ENCODE results near the gene PTPRK.

PTPRK gene

DNA sequence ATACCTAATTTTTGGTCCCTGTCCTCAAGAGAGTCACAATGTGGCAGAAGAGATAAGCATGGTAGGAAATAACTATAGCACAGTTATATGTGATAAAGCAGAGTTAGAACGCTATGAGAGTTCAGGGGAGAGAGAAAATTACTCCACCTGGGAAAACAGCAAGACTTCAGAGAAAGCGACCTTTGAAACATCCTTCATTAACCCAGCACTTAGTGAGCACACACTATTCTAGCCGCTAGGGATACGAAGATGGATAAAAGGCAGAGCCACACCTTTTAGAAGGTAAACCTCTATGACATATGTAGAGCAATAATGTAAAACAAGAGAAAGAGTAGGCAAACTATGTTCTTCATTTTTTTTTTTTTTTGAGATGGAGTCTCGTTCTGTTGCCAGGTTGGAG is 264.3 kb downstream of the PTPRK start:
- Histone ChIP-seq H3K36me3 (ENCODE audit: insufficient read depth, low read length) (no peaks in the 10 kb centered on the region), H3K9ac (ENCODE audit: low read depth, low read length) (no peak overlapping the region), H3K27ac (ENCODE audit: low read depth, low read length) (no peak overlapping the region), H3K4me1 (ENCODE audit: insufficient read depth, low read length) (no peaks in the 10 kb centered on the region), H3K27me3 (ENCODE audit: insufficient read depth, low read length) (no peaks in the 10 kb centered on the region), H3K4me3 (ENCODE audit: low read length) (no peak overlapping the region), H3K9me3 (ENCODE audit: insufficient read depth, low read depth, low read length) (no peaks in the 10 kb centered on the region)
- 92% methylated on average over 5 of the region's 5 CpGs for WGBS

DNA sequence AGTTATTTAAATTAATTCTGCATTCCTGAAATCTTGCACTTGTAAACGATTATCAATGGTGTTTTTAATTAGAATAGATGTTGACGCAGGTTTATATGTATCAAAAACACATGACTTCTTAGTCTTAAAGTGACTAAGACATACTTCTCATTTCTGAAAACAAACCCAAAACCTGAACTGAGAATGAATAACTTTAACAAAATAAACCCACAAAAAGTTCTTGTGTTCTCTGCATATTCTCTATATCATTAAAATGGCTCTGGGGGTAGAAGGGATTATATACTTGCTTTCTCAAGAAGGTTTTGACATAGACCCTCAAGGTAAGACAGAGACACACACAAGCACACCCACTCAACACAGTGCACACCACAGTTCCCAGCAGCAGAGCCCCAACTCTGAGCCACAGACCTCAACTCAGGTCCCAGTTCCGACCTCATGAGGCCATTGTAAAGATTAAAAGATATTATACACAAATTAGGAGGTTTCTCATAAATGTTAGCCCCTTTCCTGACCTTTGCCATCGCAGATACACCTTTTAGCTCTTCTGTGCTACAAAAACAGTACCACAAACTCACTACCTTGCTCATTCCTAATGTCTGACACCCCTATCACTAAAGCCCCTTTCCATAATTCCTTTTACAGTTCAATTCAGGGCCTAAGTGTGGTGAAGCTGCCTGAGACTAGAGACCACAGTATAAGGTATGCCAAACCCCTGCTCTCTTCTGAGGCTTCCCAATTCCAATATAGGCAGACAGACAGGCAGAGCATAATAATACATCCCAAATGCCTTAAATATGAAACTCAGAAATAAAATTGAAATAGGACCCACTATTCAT is 267.8 kb downstream of the PTPRK start:
- Histone ChIP-seq H3K4me1 (ENCODE audit: insufficient read depth, low read length) (no peaks in the 10 kb centered on the region), H3K36me3 (ENCODE audit: insufficient read depth, low read length) (no peaks in the 10 kb centered on the region)
- WGBS = 95% methylated on average over 3 of the region's 4 CpGs

DNA sequence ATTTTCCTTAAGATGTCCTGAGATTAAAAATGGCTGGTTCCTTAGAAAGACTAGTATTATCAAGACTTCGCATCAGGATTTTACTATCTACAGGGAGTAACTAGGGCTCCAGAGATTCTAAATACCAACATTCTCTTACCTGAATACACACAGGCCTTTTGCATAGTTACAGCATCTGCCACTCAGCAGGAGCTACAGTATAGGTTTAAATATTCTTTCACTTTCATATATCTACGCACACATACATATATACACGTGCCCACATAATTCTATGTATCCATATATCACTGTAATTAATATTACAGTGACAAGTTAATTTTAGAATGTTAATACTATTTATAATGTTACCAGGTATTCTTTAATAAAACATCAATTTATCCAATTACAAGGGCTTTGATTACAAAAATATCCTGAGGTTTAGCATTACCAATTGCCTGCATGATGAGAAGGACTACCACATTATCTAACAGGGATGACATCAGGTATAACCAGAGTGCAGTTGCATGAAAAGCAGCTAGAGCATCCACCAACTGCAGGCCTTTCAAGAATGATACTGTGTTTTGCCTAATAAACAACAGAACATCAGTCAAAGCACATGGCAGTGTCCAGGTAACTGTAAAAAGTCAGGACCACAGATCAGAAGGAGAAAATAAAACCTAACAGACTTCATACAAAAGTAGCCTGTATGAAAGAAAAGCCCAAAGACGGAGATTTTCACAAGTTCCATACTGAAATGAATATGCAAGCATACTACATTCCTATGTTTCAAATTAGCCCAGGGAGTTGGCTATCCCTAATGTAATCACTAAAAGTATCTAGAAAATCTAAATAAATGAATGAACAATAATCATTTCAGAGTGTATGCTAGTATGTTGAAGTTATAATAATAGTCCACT is 268.7 kb downstream of the PTPRK start:
- 92% methylated on average over 3 of the region's 4 CpGs for WGBS
- Histone ChIP-seq H3K9me3 (ENCODE audit: insufficient read depth, low read depth, low read length) (no peaks in the 10 kb centered on the region), H3K4me1 (ENCODE audit: insufficient read depth, low read length) (no peaks in the 10 kb centered on the region), H3K27ac (ENCODE audit: low read depth, low read length) (no peak overlapping the region), H3K36me3 (ENCODE audit: insufficient read depth, low read length) (no peaks in the 10 kb centered on the region), H3K9ac (ENCODE audit: low read depth, low read length) (no peak overlapping the region), H3K27me3 (ENCODE audit: insufficient read depth, low read length) (no peaks in the 10 kb centered on the region), H3K4me3 (ENCODE audit: low read length) (no peak overlapping the region)

More for the DNA sequence above, 267.8 kb downstream of the PTPRK start:
- H3K27ac ChIP-seq (ENCODE audit: low read depth, low read length) = no peak overlapping the region
- H3K27me3 ChIP-seq (ENCODE audit: insufficient read depth, low read length) = no peaks in the 10 kb centered on the region
- no peak overlapping the region for H3K4me3 ChIP-seq (ENCODE audit: low read length)
- no peaks in the 10 kb centered on the region for H3K9me3 ChIP-seq (ENCODE audit: insufficient read depth, low read depth, low read length)
- H3K9ac ChIP-seq (ENCODE audit: low read depth, low read length) = no peak overlapping the region

DNA sequence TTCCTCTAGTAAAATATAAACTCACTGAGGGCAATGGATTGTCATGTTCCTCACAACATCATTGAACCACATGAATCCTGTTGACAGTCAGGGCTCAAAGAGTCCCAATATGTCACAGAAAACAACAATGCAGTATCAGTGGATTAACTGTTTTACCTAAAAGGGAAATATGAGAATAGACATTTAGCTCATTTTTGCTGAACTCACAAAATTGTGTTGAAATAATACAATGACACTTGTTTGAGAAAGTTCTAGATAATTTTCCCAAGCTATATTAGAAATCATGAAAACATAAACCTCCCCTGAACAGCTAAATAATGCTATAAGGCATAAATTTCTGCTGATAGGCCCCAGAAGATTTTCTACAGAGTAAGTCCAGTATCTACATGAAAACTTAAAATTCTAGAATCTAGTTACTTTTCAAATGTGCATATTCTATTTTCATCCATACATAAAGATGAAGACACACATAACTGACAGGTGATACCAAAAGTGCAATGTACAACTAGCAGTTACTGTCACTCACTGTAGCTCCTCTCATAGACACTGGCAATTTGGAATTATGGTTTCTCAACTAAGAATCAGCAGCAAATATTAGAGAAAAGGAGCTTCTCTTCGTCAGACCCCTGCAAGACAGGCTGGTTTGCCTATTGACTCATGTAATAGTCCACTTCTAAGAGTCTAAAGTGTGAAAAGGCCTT is 269.9 kb downstream of the PTPRK start:
- Histone ChIP-seq H3K4me1 (ENCODE audit: insufficient read depth, low read length) (no peaks in the 10 kb centered on the region), H3K4me3 (ENCODE audit: low read length) (no peak overlapping the region), H3K27ac (ENCODE audit: low read depth, low read length) (no peak overlapping the region), H3K27me3 (ENCODE audit: insufficient read depth, low read length) (no peaks in the 10 kb centered on the region), H3K9ac (ENCODE audit: low read depth, low read length) (no peak overlapping the region), H3K36me3 (ENCODE audit: insufficient read depth, low read length) (no peaks in the 10 kb centered on the region), H3K9me3 (ENCODE audit: insufficient read depth, low read depth, low read length) (no peaks in the 10 kb centered on the region)
- WGBS = 94% methylated on average over 1 of the region's 1 CpG

DNA sequence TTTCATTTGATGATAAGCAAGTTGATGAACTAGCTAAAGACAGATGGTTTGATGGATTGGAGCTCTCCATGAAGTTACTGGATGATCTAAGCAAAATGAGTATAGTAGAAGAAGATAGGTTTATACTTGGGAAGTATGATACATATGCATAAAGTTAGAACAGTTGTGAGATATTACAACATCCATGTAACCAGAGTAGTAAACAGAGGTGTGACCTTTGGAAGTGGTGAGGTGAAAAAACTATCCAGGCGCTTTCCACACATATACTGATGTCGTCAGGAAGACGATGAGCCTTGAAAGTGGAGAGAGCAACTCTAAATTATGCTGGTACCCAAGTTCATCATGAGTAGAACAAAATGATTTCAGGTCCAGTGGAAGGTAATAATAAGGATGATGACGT is 271.0 kb downstream of the PTPRK start:
- H3K4me3 ChIP-seq (ENCODE audit: low read length) = no peak overlapping the region
- over 99% methylated on average over 4 of the region's 4 CpGs for WGBS
- H3K27me3 ChIP-seq (ENCODE audit: insufficient read depth, low read length) = no peaks in the 10 kb centered on the region
- H3K36me3 ChIP-seq (ENCODE audit: insufficient read depth, low read length) = no peaks in the 10 kb centered on the region
- no peak overlapping the region for H3K27ac ChIP-seq (ENCODE audit: low read depth, low read length)
- H3K9me3 ChIP-seq (ENCODE audit: insufficient read depth, low read depth, low read length) = no peaks in the 10 kb centered on the region
- H3K9ac ChIP-seq (ENCODE audit: low read depth, low read length) = no peak overlapping the region
- H3K4me1 ChIP-seq (ENCODE audit: insufficient read depth, low read length) = no peaks in the 10 kb centered on the region

DNA sequence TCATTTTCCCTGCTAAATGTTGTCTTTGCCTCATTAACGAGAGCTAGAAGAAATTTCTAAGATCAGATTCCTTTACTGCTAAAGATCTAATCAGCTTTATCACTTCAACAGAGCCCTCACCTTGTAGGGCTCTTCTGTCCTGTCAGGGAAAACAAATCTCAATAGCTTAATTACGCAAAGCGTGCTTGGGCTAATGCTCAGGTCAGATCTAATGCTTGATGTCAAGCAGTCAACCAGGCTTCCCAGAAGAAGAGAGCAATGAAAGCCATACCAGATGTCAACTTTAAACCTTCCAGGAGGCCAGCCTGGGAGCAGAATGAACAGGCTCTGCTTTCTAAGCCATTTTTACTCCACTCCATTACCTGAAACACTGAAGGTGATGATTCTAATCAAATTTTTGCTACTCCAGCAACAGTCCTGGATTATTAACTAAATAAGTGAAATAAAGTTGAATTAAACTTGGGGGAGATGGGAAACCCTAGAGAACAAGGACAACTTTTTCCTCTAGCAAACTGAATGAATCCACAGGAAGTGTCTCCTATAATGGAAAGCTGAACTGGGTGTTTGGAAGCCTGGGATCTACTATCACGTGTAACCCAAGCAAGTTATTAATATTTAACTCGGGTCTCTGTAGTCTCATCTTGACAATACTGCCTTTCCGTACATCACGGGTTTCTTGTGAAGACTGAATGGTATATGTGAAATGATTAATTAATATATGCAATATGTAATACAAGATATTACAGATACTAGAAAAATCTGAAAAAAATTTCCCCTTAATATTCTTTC is 273.7 kb downstream of the PTPRK start:
- H3K27me3 ChIP-seq (ENCODE audit: insufficient read depth, low read length) = no peaks in the 10 kb centered on the region
- H3K27ac ChIP-seq (ENCODE audit: low read depth, low read length) = no peak overlapping the region
- WGBS = 93% methylated on average over 6 of the region's 7 CpGs
- no peak overlapping the region for H3K9ac ChIP-seq (ENCODE audit: low read depth, low read length)
- no peaks in the 10 kb centered on the region for H3K4me1 ChIP-seq (ENCODE audit: insufficient read depth, low read length)
- H3K4me3 ChIP-seq (ENCODE audit: low read length) = no peak overlapping the region
- H3K36me3 ChIP-seq (ENCODE audit: insufficient read depth, low read length) = peaks cover 4% of the 10 kb centered on the region; the same call in 1 of the 2 replicates
- no peaks in the 10 kb centered on the region for H3K9me3 ChIP-seq (ENCODE audit: insufficient read depth, low read depth, low read length)

DNA sequence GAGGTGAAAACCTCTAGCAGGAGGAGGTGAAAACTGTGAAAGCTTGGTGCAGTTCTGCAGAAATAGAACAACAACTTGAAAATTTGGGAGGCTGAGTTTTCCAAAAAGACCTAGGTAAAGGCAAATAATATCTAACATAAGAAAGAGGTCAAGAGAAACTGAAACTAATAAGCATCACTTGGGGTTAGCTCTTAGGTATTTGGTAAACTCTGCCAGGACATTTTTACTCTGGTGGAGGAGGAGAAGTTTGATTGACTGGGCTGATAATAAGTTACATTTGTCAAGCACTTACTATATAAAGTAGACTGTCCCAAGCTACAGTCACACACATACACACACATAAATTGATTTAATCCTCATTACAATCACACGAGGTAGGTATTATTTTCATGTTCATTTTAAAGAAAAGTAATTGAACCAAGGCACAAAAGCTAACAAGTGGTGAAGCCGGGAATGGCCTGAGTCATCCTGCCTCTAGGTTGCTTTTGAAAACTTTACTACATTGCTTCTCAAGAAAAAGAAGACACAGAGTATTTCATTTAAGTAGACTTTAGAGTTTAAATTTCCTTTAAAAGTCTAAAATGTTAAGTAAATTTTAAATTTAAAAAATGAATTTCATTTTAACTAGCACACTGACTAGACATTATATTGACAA is 275.5 kb downstream of the PTPRK start:
- Histone ChIP-seq H3K36me3 (ENCODE audit: insufficient read depth, low read length) (peaks cover 7% of the 10 kb centered on the region; the same call in 1 of the 2 replicates), H3K27me3 (ENCODE audit: insufficient read depth, low read length) (no peaks in the 10 kb centered on the region), H3K9me3 (ENCODE audit: insufficient read depth, low read depth, low read length) (no peaks in the 10 kb centered on the region), H3K9ac (ENCODE audit: low read depth, low read length) (no peak overlapping the region), H3K4me3 (ENCODE audit: low read length) (no peak overlapping the region), H3K4me1 (ENCODE audit: insufficient read depth, low read length) (no peaks in the 10 kb centered on the region), H3K27ac (ENCODE audit: low read depth, low read length) (no peak overlapping the region)
- 83% methylated on average over 1 of the region's 2 CpGs for WGBS

DNA sequence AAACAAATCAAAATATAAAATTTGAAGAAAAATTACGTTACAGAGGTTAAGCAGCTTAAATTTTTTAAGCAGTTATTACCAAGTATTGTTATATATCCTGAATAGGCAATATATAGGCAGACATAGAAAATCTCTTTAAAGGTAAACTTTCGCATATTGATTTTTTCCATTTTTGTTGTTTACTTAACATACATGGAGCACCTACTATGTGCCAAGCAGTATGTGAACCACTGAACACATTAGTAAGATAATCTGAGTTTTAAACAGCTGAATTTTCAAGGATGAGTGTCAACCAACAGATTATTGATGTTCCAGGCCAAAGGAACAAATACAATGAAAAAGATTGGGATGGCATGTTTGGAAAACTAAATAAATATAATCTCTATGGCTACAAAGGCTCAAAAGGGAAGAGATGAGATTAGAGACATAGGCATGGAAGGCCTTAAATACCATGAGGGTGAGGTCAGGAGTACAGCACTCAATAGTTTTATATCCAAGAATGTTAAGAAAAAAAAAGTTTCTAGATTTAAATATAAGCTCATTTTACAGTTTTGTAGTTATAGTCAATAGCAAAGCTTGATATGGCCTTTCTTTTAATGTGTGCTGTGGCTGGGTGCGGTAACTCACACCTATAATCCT is 277.5 kb downstream of the PTPRK start:
- Histone ChIP-seq H3K27me3 (ENCODE audit: insufficient read depth, low read length) (no peaks in the 10 kb centered on the region), H3K27ac (ENCODE audit: low read depth, low read length) (no peak overlapping the region), H3K9me3 (ENCODE audit: insufficient read depth, low read depth, low read length) (no peaks in the 10 kb centered on the region), H3K9ac (ENCODE audit: low read depth, low read length) (no peak overlapping the region), H3K36me3 (ENCODE audit: insufficient read depth, low read length) (peaks cover 8% of the 10 kb centered on the region; the same call in 1 of the 2 replicates), H3K4me1 (ENCODE audit: insufficient read depth, low read length) (peaks cover 12% of the 10 kb centered on the region), H3K4me3 (ENCODE audit: low read length) (no peak overlapping the region)
- 100% methylated on average over 2 of the region's 3 CpGs for WGBS

DNA sequence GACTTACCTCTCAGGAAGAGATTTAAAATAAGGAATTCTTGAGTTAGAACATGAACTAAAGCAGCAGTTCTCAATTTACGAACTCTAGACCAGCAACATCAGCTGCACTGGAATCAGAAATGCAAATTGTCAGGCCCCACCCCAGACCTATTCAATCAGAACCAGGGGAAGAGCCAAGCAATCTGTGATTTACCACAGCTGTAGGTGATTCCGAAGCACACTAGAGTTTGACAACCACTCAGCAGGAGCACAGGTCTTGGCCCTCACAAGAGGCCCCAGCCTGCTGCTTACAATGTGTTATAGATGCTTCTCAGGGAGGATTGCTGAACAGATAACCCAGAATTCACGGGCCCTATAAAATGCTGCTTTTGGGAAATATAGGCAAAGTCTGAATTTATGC is 279.2 kb downstream of the PTPRK start:
- Histone ChIP-seq H3K9ac (ENCODE audit: low read depth, low read length) (no peak overlapping the region), H3K27ac (ENCODE audit: low read depth, low read length) (no peak overlapping the region), H3K27me3 (ENCODE audit: insufficient read depth, low read length) (no peaks in the 10 kb centered on the region), H3K36me3 (ENCODE audit: insufficient read depth, low read length) (peaks cover 8% of the 10 kb centered on the region; the same call in 1 of the 2 replicates), H3K4me3 (ENCODE audit: low read length) (no peak overlapping the region), H3K4me1 (ENCODE audit: insufficient read depth, low read length) (peaks cover 14% of the 10 kb centered on the region), H3K9me3 (ENCODE audit: insufficient read depth, low read depth, low read length) (no peaks in the 10 kb centered on the region)
- 92% methylated on average over 3 of the region's 3 CpGs for WGBS

DNA sequence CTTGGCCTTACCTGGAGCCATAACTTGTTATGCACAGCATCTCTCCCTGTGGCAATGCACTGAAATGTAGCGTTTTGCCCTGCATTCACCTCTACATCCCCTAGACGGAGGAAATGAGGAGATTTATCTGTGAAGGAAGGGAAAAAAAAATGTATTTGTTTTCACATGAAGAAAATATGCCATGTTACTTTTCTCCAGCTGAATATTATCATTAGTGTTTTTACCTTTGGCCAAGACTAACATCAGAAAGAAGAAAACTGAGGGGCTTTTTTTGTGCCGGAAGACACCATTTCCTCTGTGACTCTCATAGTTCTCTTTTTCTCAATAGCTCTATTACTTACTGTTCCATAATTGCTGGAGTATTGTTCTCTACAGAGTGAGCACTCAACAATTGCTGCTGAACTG is 280.4 kb downstream of the PTPRK start:
- H3K27ac ChIP-seq (ENCODE audit: low read depth, low read length) = no peak overlapping the region
- H3K27me3 ChIP-seq (ENCODE audit: insufficient read depth, low read length) = no peaks in the 10 kb centered on the region
- H3K4me1 ChIP-seq (ENCODE audit: insufficient read depth, low read length) = peaks cover 14% of the 10 kb centered on the region
- no peaks in the 10 kb centered on the region for H3K9me3 ChIP-seq (ENCODE audit: insufficient read depth, low read depth, low read length)
- WGBS = 96% methylated on average over 2 of the region's 3 CpGs
- H3K4me3 ChIP-seq (ENCODE audit: low read length) = no peak overlapping the region
- H3K9ac ChIP-seq (ENCODE audit: low read depth, low read length) = no peak overlapping the region
- peaks cover 8% of the 10 kb centered on the region; the same call in 1 of the 2 replicates for H3K36me3 ChIP-seq (ENCODE audit: insufficient read depth, low read length)

Data from HUES64 (cell line).